ACHN (cell line): ENCODE data around the gene RARRES2.
"Not testable (repeated sequence)": the region's sequence is repeated elsewhere in the genome, so short reads cannot be mapped to it uniquely, and the experiment has no call there.

Experiments used
- DNase-seq: peaks from one replicate; pipeline ENCODE4 v3.0.0-alpha.2; 2015
- in situ Hi-C: cut with HindIII; loops from 2 replicates; pipeline ENCODE4 v1.10.0; 2017; ENCODE audit warnings: low sequenced_read_pairs, low pct_ligation_motif_present, low pct_unique_long_range_greater_than_20kb

The RARRES2 gene

GRCh38 chr7:150311146-150311545 is 30.3 kb downstream of the RARRES2 start:
- in situ Hi-C loops: no loop called here
- peak; percentile 15 for DNase-seq

DNA sequence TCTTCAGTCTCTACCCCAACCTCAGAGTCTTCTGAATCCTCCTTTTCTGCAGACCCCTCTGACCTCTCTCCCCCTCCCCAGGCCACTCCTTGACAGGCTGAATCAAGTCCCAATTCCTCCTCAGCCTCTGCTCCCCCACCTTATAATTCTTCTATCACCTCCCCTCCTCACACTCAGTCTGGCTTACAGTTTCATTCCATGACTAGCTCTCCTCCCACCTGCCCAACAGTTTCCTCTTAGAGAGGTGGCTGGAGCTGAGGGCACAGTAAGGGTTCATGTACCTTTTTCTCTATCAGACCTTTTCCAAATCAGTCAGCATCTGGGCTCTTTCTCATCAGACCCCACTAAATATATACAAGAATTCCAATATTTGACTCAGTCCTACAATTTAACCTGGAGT is 32.9 kb downstream of the RARRES2 start:
- in situ Hi-C loops: no loop called here
- peak; percentile 58 for DNase-seq

DNA sequence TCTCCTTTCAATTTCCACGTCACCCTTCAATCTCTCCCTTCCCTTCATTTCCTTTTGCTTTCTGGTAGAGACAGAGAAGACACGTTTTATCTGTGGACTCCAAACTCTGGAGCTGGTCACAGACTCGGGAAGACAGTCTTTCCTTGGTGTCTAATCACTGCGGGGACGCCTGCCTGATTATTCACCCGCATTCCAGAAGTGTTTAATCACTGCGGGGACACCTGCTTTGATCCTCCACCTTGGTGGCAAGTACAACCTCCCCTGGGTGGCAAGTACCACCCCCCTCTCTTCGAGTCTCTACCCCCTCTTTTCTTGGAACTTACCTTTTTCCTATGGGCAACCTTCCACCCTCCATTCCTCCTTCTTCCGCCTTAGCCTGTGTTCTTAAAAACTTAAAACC is 33.5 kb downstream of the RARRES2 start:
- in situ Hi-C loops: no loop called here
- peak; percentile 94 for DNase-seq

GRCh38 chr7:150307129-150307528 is 34.3 kb downstream of the RARRES2 start:
- in situ Hi-C loops: no loop called here
- peak; percentile 98 for DNase-seq

DNA sequence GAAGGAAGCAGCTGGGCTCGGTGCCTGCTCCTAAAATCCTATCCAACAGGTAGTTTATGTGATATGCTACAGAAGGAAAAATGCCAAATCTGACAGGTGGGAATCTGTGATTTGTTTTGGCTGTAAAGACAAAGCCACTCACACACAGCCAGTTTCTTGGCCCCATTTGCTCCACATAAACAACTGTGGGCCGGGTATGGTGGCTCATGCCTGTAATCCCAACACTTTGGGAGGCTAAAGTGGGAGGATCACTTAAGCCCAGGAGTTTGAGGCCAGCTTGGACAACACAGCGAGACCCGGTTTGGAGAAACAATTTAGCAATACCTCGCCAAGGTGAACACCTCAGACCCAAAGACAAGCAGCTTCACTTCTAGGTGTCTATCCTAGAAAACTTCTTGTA is 35.1 kb downstream of the RARRES2 start:
- in situ Hi-C loops, DNase-seq: not testable (repeated sequence)

GRCh38 chr7:150305903-150306284 is 35.5 kb downstream of the RARRES2 start:
- DNase-seq, in situ Hi-C loops: not testable (repeated sequence)

DNA sequence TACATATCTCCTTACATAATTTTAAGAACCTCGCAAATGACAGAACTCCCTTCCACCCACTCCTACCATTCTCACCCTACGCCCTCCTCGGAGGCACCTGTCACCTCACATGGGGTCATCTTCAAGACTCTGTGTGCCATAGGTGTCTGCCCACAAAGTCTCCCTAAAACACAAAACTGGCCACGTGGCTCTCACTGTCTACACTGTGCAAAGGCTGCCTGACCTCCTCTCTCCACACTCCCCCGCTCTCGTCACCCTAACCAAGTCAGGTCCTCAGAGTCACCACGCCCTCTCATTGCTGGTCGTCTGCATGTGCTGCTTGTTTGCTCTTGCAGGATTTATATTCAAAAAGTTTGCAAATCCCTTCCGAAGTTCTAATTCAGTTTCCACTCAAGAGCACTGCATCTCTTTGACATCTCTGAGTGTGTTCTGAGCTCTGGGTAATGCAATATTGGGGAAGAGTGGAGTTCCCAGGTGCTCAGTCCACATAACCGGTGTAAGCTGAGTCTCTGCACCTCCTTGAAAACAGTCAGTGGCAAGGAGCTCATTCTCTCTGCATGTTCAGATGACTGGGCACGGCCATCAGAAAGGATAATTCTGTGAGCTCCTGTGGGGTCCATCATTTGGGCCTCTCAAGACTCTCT is 36.0 kb downstream of the RARRES2 start:
- in situ Hi-C loops, DNase-seq: not testable (repeated sequence)

- DNase-seq, in situ Hi-C loops: not testable (repeated sequence)
Observed at GRCh38 chr7:150304499-150305258, 36.8 kb downstream of the RARRES2 start.

DNA sequence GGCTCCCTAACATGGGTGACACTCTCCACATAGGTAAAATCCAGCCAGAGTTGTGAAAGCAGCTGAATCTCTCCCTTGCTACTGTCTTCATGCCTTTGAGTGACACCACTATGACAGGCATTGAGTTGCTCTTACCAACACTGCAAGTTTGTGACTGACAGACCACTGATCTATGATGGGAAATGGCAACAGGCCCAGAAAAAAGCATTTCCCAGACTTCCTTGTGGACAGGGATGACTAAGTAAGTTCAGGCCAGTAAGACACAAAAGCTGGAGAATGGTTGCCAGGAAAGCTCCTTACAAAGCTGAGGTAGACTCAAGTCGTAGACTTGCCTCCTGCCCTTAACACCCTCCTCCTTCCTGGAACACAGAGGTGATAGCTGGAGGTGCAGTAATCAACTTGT is 38.5 kb downstream of the RARRES2 start:
- DNase-seq: peak; percentile 93
- in situ Hi-C loops: not testable (repeated sequence)

DNA sequence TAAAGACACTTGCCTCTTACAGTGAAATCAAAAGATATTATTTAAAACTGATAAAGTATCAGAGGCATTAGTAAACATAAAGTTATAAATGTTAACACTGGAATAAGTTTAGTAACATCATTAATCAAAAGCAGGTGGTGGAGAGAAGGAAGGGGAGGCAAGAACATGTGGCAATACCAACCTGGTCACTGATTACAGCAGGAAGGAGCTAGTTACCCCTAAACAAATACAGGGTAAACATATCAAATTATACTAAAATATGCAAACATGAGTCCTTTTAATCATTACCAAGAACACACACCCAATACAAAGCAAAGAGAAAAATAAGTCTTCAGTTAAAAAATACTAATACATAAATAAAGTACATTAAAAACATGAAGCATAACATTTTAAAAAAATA is 43.5 kb downstream of the RARRES2 start:
- in situ Hi-C loops, DNase-seq: not testable (repeated sequence)

- in situ Hi-C loops: not testable (repeated sequence)
Observed at GRCh38 chr7:150296802-150297201, 44.6 kb downstream of the RARRES2 start.

DNA sequence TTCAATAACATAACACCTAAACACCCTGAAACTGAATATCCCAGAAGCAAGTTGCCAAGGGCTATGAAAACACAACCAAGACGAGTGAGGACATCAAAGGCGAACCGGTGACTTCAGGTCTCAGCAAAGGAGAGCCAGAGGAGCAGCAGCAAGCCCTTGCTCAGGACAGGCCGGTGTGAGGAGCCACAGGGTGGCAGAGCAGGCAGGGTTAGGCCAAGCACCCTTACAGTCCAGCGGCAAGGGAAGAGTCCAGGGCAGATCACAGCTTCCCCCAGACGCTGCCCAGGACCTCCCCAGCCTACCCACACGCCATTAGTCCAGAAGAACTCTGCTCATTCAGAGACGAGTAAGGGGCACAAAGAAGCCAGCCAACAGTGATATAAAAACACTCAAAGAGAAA is 45.8 kb downstream of the RARRES2 start:
- DNase-seq, in situ Hi-C loops: not testable (repeated sequence)

More at GRCh38 chr7:150296802-150297201, 44.6 kb downstream of the RARRES2 start:
- DNase-seq: not testable (repeated sequence)

DNA sequence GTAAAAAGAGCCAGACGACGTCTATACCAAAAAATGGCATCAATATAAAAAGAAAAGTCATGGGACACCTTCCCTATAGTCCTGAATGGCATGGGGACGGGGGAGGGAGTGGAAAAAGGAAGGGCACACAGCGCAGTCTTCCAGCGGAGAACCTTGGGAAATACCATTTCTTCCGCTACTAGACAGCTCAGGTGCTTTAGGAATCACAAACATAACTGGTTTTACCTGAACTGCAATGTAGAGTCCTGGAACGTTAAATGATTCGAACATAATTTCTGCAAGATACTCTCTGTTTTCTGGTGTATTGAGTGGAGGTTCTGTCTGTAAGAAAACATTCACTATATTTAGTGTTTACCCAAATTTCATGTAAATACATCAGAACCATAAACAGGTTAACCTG is 46.4 kb downstream of the RARRES2 start:
- DNase-seq, in situ Hi-C loops: not testable (repeated sequence)

GRCh38 chr7:150290317-150290716 is 51.1 kb downstream of the RARRES2 start:
- in situ Hi-C loops, DNase-seq: not testable (repeated sequence)

DNA sequence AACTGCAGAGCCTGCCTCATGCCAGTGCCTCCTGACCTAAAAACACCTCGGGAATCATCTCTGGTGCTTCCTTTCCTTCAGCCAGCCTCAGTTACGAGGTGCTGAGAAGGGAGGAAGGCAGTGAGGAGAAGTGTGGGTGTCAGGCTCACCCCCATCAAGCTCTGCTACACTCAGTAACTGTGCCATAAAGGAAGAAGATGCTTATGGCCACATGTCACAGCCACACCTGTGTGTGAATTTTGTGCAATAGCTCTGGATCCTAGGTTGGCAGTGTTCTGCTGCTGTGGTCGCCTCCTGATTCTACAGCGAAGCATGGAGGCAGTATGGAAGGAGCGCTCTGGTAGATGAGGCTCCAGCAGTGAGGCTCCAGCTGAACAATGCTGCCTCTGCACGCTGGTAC is 52.6 kb downstream of the RARRES2 start:
- in situ Hi-C loops: not testable (repeated sequence)

More for the DNA sequence above, 52.6 kb downstream of the RARRES2 start:
- DNase-seq: not testable (repeated sequence)
